Measurements from ENCODE around the gene CCDC7.
"Not testable (repeated sequence)": the region's sequence is repeated elsewhere in the genome, so short reads cannot be mapped to it uniquely, and the experiment has no call there.

Gene CCDC7

DNA sequence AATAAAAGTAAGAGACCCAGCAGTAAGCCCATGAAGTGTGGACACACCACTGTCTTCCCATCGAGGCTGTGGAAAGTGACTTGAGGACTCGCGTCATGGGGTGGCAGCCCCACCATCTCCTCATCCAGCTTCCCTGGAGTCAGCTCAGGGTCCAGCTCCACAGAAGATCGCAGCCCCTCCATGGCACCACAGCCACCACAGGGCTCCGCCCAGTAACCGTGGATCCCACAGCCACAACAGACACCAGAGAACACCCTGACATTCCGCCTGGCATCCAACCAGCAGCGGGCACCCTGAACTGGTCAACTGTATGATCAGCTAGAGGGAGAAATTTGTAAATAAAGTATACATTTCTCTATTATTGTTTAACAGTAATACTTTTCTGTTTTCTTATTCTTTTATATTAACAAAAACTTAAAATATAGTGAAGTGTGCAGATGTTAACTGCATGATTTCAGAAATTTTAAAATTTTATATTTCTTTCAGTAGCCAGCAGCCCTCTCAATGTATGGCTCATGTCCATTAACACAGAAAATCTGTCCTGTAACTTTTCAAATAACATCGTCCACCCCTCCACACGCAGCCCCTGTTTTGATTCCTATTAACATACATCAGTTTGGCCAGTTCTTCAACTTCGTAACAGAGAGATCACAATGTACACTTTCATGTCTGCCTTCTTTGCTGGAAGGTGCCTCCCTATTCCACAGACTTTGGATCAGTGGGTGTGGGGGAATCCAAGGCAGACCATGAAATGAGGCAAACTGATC is 442.4 kb downstream of the CCDC7 start:
- no peak for DNase-seq (ENCODE audit: low read depth)

DNA sequence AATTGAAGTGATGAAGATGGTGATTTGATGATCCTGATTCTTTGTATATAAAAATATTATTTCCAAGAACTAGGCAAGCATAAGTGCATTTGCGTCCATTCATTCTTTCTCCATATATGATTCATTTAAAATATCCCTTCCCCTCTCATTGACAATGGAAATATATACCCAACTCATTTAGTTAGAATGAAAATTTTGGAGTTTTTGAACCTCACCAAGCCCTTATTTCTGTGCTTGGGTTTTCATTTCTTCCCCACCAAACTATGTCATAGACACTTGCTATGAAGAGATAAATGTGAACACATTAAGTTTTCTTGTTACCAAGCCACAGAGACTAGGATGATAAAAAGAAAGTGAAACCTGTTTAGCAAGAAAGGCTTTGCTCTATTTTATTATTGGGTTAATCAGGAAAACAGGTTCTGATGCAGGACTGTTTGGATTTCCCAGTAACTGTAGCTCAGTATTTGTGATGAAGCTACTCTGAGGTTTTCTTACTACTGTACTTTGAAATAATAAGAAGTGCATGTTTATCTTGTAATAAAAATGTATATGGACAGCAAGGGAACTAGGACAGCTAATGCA is 443.8 kb downstream of the CCDC7 start:
- DNase-seq (ENCODE audit: low read depth), result no peak

DNA sequence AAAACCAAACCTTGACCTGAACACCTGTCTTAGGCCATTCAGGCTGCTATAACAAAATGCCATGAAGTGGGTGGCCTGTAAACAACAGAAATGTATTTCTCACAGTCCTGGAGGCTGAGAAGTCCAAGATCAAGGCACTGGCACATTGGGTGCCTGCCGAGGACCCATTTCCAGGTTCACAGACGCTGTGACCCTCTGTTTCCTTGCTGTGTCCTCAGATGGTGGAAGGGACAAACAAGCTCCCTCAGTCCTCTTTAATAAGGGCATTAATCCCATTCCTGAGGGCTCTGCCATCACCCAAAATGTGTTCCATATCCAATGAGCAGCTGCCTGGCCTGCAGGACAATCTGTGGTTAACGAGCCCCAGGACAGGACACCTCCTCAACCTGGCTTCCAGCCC is 444.5 kb downstream of the CCDC7 start:
- DNase-seq (ENCODE audit: low read depth), result no peak

GRCh38 chr10:32891261-32891660 is 445.3 kb downstream of the CCDC7 start:
- DNase-seq (ENCODE audit: low read depth), result no peak

DNA sequence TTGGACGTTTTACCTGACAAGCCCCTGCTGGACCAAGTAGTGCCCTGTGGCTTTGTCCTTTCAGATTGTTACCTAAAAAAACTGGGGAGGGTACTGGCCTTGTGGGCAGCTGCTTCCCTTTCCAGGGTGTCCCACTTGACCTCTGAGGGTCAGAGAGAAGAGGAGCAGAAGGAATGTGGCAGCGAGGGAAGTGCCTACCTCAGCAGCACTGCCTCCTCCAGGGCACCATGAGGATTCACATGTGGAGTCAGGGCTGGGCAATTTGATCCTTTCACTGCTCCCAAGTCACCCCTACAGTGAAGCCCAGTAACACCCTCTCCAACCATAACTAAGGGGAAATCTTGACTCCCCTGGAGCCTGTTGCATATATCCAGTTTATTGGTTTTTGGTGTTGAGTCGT is 447.5 kb downstream of the CCDC7 start:
- no peak for DNase-seq (ENCODE audit: low read depth)

DNA sequence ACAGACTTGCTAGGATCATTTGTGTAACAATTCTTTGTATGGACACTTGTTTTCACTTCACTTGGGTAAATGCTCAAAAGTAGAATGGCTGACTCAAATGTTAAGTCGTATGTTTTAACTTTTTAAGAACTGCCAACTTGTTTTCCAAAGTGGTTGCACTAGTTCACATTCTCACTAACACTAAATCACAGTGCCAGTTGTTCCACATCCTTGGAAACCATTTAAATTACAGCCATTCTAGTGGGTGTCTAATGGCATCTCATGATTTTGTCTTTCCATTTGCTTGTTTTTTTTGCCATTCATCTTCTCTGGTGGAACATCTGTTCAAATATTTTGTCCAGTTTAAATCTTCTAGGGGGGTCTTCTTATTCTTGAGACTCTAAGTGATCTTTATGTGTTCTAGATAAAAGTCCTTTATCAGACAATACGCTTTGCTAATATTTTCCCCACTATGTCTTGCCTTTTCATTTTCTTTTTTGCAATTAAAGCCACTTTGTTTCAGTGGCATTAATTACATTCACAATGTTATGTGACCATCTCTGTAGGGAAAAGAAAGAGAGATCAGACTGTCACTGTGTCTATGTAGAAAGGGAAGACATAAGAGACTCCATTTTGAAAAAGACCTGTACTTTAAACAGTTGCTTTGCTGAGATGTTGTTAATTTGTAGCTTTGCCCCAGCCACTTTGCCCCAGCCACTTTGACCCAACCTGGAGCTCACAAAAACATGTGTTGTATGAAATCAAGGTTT is 448.1 kb downstream of the CCDC7 start:
- no peak for DNase-seq (ENCODE audit: low read depth)

DNA sequence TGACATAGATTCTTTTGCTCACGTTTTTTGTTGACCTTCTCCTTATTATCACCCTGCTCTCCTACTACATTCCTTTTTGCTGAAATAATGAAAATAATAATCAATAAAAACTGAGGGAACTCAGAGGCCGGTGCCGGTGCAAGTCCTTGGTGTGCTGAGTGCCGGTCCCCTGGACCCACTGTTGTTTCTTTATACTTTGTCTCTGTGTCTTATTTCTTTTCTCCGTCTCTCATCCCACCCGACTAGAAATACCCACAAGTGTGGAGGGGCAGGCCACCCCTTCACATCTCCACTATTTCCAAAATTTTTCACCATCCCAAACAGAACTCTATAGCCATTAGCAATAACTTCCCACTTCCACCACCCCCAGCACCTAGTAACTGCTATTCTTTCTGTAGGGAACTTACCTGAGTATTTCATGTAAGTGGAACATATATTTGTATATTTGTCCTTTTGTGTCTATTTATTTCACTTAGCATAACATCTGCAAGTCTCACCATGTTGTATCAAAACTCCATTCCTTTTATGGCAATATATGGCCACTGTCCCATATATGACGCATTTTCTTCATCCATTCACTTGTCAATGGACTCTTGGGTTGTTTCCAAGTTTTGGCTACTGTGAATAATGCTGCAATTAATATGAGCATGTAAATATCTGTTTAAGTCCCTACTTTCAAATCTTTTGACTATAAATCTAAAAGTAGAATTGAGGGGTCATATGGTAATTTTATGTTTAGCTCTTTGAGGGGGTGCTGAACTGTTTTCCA is 449.4 kb downstream of the CCDC7 start:
- DNase-seq (ENCODE audit: low read depth), result not testable (repeated sequence)

- DNase-seq (ENCODE audit: low read depth), result no peak
Observed at GRCh38 chr10:32901815-32902214, 455.9 kb downstream of the CCDC7 start.

DNA sequence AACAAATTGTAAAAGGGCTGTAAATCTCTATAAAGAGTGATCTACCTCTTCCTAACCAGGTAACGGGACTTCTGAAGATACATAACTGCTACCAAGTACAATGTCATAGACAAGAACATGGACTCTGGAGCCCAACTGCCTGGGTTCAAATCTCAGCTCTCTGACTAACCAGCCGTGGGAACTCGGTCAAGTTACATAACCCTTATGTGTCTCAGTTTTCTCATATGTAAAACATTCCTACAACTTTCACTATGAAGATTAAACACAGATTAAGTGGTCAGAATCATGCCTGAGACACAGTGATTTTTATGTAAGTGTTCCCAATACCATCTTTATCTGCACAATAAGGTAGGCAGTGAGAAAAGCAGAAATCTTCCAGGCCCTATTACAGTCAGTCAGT is 459.5 kb downstream of the CCDC7 start:
- DNase-seq (ENCODE audit: low read depth), result no peak

DNA sequence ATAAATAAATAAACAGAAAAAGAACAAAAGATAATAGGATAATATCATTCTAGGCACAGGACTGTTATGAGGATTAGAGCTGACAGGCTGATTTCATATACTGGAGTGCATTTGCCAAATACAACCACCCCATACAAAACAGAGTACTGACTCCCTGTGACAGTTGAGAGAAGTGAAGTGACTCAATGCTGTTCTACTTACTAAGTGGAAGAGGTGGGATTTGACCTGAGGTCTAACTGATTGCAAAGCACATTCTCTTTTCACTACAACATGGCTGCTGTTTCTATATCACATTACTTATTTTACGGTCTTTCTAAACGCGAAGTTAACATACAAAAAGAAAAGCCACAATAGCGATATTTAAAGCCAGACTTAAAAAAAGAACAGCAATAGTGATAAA is 460.7 kb downstream of the CCDC7 start:
- DNase-seq (ENCODE audit: low read depth), result no peak

DNA sequence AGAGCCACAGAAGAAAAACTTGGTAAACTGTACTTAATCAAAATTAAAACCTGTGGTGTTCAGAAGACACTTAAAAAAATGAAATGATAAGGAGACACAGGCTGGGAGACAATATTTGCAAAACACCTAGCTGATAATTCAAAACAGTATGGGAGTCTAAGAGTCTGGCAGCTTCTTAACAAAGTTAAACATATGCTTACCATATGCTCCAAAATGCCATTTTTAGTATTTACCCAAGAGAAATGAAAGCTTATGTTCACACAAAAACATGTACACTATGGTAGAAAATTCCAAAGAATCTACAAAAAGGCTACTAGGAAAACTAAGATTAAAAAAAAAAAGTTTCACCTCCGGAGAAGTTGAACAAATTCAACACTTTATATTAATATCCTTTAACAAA is 463.5 kb downstream of the CCDC7 start:
- DNase-seq (ENCODE audit: low read depth), result no peak

GRCh38 chr10:32909970-32910369 is 464.0 kb downstream of the CCDC7 start:
- DNase-seq (ENCODE audit: low read depth), result not testable (repeated sequence)

DNA sequence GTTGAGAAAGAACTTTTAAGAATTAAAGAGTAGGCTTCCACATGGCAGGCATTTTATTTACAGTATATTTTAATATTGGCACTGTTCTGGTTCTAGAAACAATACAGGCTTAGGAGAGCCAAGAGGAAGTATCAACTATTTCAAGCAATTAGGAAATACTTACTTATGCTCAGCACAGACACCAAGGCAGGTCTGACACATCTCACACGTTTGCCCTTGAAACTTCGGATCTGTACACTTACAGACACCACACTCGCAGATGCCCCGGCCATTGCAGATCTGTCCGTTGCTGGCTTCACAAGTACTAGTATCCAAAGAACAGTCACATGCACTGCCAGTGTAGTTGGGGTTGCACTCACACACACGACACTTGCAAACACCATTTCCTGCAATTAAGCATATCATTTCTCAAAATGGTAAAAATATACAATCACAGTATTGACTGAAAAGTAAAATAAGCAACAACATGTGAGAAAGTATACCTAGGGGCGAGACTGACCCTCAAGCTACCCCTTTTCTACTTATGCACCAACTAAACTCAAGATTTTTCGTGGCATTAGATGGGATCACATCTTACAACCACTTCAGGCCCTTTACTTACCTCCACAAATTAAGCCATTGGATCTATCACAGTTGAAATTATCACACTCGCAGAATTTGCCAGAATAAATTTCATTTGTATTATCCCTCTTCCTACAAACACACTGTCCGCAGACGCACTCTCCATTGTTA is 465.5 kb downstream of the CCDC7 start:
- no peak for DNase-seq (ENCODE audit: low read depth)

DNA sequence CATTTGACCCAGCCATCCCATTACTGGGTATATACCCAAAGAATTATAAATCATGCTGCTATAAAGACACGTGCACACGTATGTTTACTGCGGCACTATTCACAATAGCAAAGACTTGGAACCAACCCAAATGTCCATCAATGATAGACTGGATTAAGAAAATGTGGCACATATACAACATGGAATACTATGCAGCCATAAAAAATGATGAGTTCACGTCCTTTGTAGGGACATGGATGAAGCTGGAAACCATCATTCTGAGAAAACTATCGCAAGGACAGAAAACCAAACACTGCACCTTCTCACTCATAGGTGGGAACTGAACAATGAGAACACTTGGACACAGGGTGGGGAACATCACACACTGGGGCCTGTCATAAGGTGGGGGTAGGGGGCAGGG is 471.9 kb downstream of the CCDC7 start:
- DNase-seq (ENCODE audit: low read depth), result not testable (repeated sequence)

DNA sequence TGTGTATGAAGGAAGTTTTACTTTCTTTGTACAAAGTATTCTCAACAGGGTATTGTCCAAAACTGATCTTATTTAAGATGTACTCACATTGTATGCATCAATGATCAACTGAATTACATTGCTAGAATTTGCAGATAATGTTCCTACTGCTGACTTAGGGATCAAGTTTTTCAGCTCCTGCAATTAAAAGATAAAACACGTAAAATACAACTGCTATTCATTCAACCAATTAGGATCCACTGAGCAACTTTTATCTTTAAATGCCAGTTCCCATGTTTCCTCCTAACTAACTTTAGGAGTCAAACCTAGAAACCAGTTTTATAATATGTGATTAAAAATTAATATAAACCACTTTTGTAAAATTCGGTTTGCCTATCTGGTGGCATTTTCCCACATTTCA is 476.2 kb downstream of the CCDC7 start:
- DNase-seq (ENCODE audit: low read depth), result no peak

GRCh38 chr10:32923134-32923533 is 477.2 kb downstream of the CCDC7 start:
- no peak for DNase-seq (ENCODE audit: low read depth)

DNA sequence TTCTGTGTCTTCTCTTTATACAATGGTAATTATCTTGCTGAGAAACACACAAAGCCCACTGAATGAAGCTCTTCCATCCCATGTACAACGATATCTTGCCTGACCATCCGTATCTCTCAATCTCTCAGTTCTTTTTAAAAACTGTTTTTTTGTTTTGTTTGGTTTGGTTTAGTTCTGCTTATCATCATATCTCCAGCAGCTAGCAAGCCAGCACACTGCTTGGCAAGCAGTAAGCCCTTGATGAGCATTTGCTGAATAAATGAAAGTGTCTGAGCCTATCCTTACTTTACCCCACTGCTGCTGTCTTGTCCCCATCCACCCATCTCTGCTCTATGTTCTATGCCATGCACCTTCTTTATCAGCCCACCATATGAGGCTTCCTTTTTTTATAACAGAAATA is 477.9 kb downstream of the CCDC7 start:
- DNase-seq (ENCODE audit: low read depth), result no peak

All from activated T-cell treated with anti-CD3 and anti-CD28 coated beads for 1 hour (primary cell).